HG02678 (cell line): ENCODE results near the gene ALPI.
"Not testable (repeated sequence)": the region's sequence is repeated elsewhere in the genome, so short reads cannot be mapped to it uniquely, and the experiment has no call there.

Source experiments
- ATAC-seq: cut with Tn5 transposase; IDR thresholded peaks from one replicate; pipeline ENCODE4 v1.9.1; 2021; ENCODE audit warnings: mild to moderate bottlenecking, moderate library complexity; ENCODE audit not compliant: unreplicated experiment

The ALPI gene

GRCh38 chr2:232441147-232441651 lies 14.8 kb upstream of the ALPI start:
- ATAC-seq, result no peak

- ATAC-seq, result not testable (repeated sequence)
Observed at GRCh38 chr2:232441922-232442321, 14.0 kb upstream of the ALPI start.

GRCh38 chr2:232442431-232442830 lies 13.5 kb upstream of the ALPI start:
- not testable (repeated sequence) for ATAC-seq

- not testable (repeated sequence) for ATAC-seq
Observed at GRCh38 chr2:232443047-232443446, 12.9 kb upstream of the ALPI start.

GRCh38 chr2:232443669-232444408 lies 12.1 kb upstream of the ALPI start:
- not testable (repeated sequence) for ATAC-seq

GRCh38 chr2:232444409-232445148 lies 11.4 kb upstream of the ALPI start:
- ATAC-seq, result no peak

- ATAC-seq, result not testable (repeated sequence)
Observed at GRCh38 chr2:232445149-232445885, 10.6 kb upstream of the ALPI start.

GRCh38 chr2:232446266-232446777 lies 9.6 kb upstream of the ALPI start:
- not testable (repeated sequence) for ATAC-seq

GRCh38 chr2:232447091-232447620 lies 8.8 kb upstream of the ALPI start:
- ATAC-seq, result no peak

GRCh38 chr2:232447638-232448303 lies 8.2 kb upstream of the ALPI start:
- no peak for ATAC-seq

- ATAC-seq, result no peak
Observed at GRCh38 chr2:232448304-232448690, 7.7 kb upstream of the ALPI start.

- no peak for ATAC-seq
Observed at GRCh38 chr2:232449964-232450363, 6.0 kb upstream of the ALPI start.

GRCh38 chr2:232451645-232452044 lies 4.3 kb upstream of the ALPI start:
- ATAC-seq, result not testable (repeated sequence)

- no peak for ATAC-seq
Observed at GRCh38 chr2:232454630-232455029, 1.3 kb upstream of the ALPI start.

GRCh38 chr2:232456296-232457120 lies 555 bp downstream of the ALPI start:
- no peak for ATAC-seq

- ATAC-seq, result no peak
Observed at GRCh38 chr2:232457121-232458011, 1.4 kb downstream of the ALPI start.

GRCh38 chr2:232458051-232458660 lies 2.2 kb downstream of the ALPI start:
- no peak for ATAC-seq
